Breast epithelium (tissue), 3 donors: ENCODE results near the gene GBA2.

Experiments used
- CTCF ChIP-seq, 3 donors: fragments of 450-650 bp; IDR thresholded peaks; one replicate each; pipeline ENCODE4 v1.5.1; 2016 to 2017; ENCODE audit warnings: antibody characterized with exemption in 3 of 3, mild to moderate bottlenecking in 3 of 3, moderate library complexity in 3 of 3
- POLR2A ChIP-seq: fragments of 450-650 bp; IDR thresholded peaks from one replicate; pipeline ENCODE4 v1.6.1; 2016; ENCODE audit warnings: antibody characterized with exemption, mild to moderate bottlenecking, moderate library complexity
- POLR2AphosphoS5 ChIP-seq, 3 donors: sonication (generic); formaldehyde crosslinking; IDR thresholded peaks; one replicate each; pipeline ENCODE4 v1.6.1; 2017; ENCODE audit warnings: antibody characterized with exemption in 3 of 3

DNA sequence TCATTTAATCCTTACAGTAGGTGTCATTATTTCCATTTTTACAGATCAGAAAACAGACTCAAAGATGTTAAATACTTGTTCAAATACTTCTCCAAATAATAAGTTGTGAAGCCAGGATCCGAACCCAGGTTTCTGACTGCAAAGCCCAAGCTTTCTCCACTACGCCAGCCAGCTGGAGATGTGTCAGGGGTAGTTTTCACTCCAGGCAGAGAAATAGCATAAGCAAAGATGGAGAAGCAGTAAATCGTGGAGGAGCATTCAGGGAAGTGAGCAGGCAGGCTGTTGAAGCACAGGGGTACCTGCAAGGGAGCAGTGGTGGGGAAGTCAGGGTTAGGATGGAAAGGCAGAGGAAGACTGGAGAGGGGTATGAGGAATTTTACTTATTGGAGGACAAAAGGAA is 19.9 kb downstream of the GBA2 start:
- TF ChIP-seq CTCF (IDR thresholded peaks at IDR 0.05) (no peak), POLR2A (no peak), POLR2AphosphoS5 (IDR thresholded peaks at IDR 0.05) (no peak)
